Gastroesophageal sphincter (tissue), 4 donors: Measurements from ENCODE around the gene NCF4. TPM values are rescaled to one million over a fixed set of nuclear protein-coding genes. Genes with fewer than 3 reads are reported as not detected.

Experiments used
- ATAC-seq: fragments of 150-250 bp; one replicate; pipeline ENCODE4 v1.9.1; 2016; ENCODE audit warnings: mild to moderate bottlenecking, moderate library complexity
- H3K27ac ChIP-seq, 4 donors: fragments of 200-600 bp; sonication (generic) in 3 of 4; 1 replicate in 3 of 4; 2 replicates in 1 of 4; pipeline ENCODE4 v1.5.1; 2016 to 2019
- H3K27me3 ChIP-seq: fragments of 200-600 bp; sonication (generic); one replicate; pipeline ENCODE4 v1.5.1; 2019
- H3K36me3 ChIP-seq, 2 donors: fragments of 200-600 bp; sonication (generic); one replicate each; pipeline ENCODE4 v1.5.1; 2019; ENCODE audit warnings: control low read depth in 1 of 2
- H3K4me1 ChIP-seq, 3 donors: fragments of 200-600 bp; sonication (generic); 1 replicate in 2 of 3; 2 replicates in 1 of 3; pipeline ENCODE4 v1.5.1; 2016 to 2019; ENCODE audit warnings: control low read depth in 2 of 3
- H3K4me3 ChIP-seq, 2 donors: fragments of 200-600 bp; sonication (generic); one replicate each; pipeline ENCODE4 v1.5.1; 2019; ENCODE audit warnings: mild to moderate bottlenecking in 1 of 2, moderate library complexity in 1 of 2
- H3K9me3 ChIP-seq, 3 donors: fragments of 200-600 bp; sonication (generic); one replicate each; pipeline ENCODE4 v1.5.1; 2017 to 2019; ENCODE audit warnings: control low read depth in 2 of 3
- EP300 ChIP-seq: sonication (generic); formaldehyde crosslinking; IDR thresholded peaks from one replicate; pipeline ENCODE4 v1.6.1; 2017; ENCODE audit warnings: antibody characterized with exemption, mild to moderate bottlenecking
- POLR2A ChIP-seq, 2 donors: fragments of 450-650 bp; IDR thresholded peaks; one replicate each; pipeline ENCODE4 v1.6.1; 2017; ENCODE audit warnings: antibody characterized with exemption in 2 of 2, mild to moderate bottlenecking in 2 of 2, moderate library complexity in 1 of 2
- POLR2AphosphoS5 ChIP-seq: sonication (generic); formaldehyde crosslinking; IDR thresholded peaks from one replicate; pipeline ENCODE4 v1.6.1; 2017; ENCODE audit warnings: antibody characterized with exemption
- WGBS, 2 donors: methylation state at CpG; one replicate each; pipeline ENCODE4 v1.1.5; 2018; ENCODE audit warnings: low coverage in 1 of 2; 5-methylcytosine and 5-hydroxymethylcytosine counted together
- total RNA-seq, 4 donors: library from RNA; depleted of rRNA; stranded (reverse); fragments of >200 nt; gene quantifications; one replicate each; pipeline ENCODE4 v1.1.0, GENCODE V29; 2016
- TF ChIP-seq, protein P1 (sequence below), 4 experiments: fragments of 200-600 bp in 2 of 4; fragments of 450-650 bp in 2 of 4; sonication (generic) in 1 of 4; IDR thresholded peaks; one replicate each; pipeline ENCODE4 v1.5.1; 2017 to 2019; ENCODE audit warnings: antibody characterized with exemption in 4 of 4, mild to moderate bottlenecking in 2 of 4, moderate library complexity in 2 of 4

NCF4 gene
- total RNA-seq, 4 donors from 2014 or later = 5.4 to 20.5 (median 10.6) TPM

DNA sequence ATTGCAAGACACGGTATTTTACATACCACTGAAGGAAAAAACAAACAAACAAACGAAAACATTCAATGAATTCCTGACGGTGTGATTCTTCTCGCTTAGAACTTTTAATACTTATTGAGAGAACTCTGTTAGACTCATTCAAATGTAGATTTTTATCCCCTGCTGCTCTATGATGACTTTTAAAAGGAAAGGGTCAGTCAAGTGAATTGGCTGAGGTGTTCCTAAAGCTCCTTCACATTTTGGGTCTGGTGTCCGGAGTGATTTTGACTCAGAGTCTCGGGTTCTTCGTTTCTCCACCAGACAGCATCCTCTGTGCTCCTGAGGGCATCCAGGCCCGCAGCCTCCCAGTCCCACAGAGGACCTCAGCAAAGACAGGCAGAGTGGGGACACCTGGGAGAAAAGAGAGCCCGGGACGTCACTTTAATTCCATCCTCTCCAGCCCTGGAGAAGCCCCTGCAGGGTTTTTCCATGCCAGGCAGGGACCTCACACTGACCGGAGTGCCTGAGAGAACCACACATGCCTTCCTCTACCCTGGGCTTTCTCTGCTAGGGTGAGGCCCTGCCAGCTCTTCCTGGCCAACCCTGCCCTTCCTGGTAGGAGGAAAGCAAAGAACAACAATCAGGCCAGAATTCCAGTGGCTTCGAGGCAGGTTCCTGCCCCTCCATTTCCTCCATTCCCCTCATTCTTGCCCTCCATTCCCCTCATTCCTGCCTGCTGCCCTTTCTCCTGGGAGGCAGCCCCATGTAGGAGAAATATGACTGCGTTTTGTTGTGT lies 51.3 kb downstream of the NCF4 start:
- Histone ChIP-seq H3K27me3 (peaks cover 39% of the 10 kb centered on the region), H3K9me3 (no peaks in the 10 kb centered on the region), H3K27ac (peak overlapping the region in 2 of 4 donors; percentile 4 to 31), H3K36me3 (no peaks in the 10 kb centered on the region), H3K4me3 (no peak overlapping the region), H3K4me1 (no peaks in the 10 kb centered on the region)
- 28 to 34% methylated on average over 7 to 12 of the region's 13 CpGs for WGBS, 2 donors
- TF ChIP-seq POLR2AphosphoS5 (no peak), POLR2A (IDR thresholded peaks at IDR 0.05) (no peak), EP300 (no peak)
- TF ChIP-seq, protein P1, sequence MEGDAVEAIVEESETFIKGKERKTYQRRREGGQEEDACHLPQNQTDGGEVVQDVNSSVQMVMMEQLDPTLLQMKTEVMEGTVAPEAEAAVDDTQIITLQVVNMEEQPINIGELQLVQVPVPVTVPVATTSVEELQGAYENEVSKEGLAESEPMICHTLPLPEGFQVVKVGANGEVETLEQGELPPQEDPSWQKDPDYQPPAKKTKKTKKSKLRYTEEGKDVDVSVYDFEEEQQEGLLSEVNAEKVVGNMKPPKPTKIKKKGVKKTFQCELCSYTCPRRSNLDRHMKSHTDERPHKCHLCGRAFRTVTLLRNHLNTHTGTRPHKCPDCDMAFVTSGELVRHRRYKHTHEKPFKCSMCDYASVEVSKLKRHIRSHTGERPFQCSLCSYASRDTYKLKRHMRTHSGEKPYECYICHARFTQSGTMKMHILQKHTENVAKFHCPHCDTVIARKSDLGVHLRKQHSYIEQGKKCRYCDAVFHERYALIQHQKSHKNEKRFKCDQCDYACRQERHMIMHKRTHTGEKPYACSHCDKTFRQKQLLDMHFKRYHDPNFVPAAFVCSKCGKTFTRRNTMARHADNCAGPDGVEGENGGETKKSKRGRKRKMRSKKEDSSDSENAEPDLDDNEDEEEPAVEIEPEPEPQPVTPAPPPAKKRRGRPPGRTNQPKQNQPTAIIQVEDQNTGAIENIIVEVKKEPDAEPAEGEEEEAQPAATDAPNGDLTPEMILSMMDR (IDR thresholded peaks at IDR 0.05) = no peak
- no peak for ATAC-seq

DNA sequence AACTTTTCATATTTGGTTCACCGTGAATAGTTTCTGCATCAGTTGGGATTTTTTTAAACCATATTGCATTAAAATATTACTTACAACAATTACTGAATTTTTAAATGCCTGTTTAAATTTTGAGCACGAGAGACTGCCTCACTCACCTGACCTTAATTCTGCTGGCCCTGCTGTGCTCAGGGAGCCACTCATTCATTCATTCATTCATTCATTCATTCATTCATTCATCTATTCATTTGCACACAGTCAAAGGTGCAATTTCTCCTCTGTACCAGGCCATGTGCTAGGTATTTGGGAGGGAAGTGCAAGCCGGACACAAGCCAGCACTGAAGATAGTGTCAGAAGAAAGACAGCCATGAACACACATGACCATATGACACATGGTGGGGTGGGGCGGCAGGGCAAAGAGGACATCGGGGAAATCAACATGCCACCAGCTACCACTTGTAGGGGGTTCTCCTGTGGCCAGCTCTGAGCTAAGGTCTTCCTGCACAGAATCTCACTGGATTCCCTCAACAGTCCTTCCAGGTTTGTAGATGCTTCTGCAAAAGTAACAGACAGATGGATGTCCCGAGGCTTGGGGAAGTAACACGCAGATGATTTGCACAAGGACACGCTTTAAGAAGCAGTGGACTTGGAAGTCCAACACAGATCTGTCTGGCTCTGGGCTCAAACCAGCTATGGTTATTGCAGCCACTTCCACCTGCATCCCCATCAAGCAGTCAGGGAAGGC lies 52.1 kb downstream of the NCF4 start:
- Histone ChIP-seq H3K4me1 (no peaks in the 10 kb centered on the region), H3K4me3 (no peak overlapping the region), H3K9me3 (no peaks in the 10 kb centered on the region), H3K36me3 (no peaks in the 10 kb centered on the region), H3K27me3 (peaks cover 44% of the 10 kb centered on the region), H3K27ac (peak overlapping the region in 3 of 4 donors; percentile 31 to 67 (median 65))
- TF ChIP-seq EP300 (no peak), POLR2AphosphoS5 (no peak), POLR2A (IDR thresholded peaks at IDR 0.05) (no peak)
- TF ChIP-seq, protein P1 (IDR thresholded peaks at IDR 0.05) = no peak
- WGBS, 2 donors = 63 to 78% methylated on average over 2 to 7 of the region's 8 CpGs
- peak; percentile 13 for ATAC-seq

DNA sequence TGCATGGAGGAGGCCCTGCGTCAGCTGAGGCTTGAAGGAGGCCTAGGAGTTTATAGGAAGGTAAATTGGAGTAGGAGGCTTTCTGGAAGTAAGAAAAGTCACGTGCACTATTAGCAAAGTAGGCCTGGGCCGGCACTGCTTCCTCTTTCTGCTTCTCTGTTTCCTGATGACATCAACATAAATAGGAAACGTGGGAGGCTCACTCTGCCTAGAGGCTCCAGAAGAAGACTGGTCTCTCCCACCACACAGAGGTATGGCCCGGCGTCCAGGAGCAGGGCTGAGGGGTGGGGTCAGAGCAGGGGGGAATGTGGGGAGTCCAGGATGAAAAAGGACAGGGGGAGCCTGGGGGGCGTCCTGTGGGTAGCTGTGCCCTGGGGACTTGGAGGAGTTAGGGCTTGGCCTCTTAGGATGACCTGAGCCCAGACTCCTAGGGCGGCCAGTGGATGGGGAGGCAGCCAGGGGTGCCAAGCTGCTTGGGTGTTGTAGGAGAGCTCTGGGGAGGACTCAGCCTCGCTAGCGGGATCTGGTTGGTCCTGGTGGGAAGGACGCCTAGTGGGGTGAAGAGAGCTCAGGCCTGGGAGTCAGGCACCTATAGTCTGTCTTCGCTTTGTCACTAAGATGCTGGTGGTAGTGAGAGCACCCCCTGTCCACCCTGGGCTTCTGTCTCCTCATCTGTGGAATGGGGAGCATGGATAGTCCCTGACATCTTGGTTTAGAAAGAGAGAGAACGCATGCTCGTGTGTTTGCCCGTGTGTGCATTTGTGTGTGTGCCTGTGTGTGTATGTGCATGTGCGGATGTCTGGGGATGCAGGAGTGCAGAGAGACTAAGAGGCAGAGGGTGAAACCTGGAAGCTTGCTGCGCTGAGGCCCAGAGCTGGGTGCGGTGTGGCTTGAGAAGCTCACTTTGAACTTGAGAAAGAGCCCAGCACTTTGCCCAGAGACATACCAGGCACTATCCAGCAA lies 52.9 kb downstream of the NCF4 start, which contains the start of gene CSF2RB:
CSF2RB (plus strand) TSS at position 202 of the 963 bp plus-strand sequence. CDS start 8,580 bp downstream, outside the sequence.
- Histone ChIP-seq H3K4me1 (no peaks in the 10 kb centered on the region), H3K27ac (peak within 1 kb of the TSS in 3 of 4 donors; percentile 31 to 67 (median 65)), H3K27me3 (peaks cover 49% of the 10 kb centered on the region), H3K4me3 (peak within 1 kb of the TSS in 1 of 2 donors; percentile 35), H3K9me3 (peaks cover 0 to 2% (median 0%) of the 10 kb centered on the region in 3 donors), H3K36me3 (no peaks in the 10 kb centered on the region)
- TF ChIP-seq POLR2AphosphoS5 (no peak), POLR2A (IDR thresholded peaks at IDR 0.05) (peak in 1 of 2 donors; percentile 11)
- WGBS, 2 donors = 60 to 70% methylated on average over 6 to 13 of the region's 18 CpGs
- ATAC-seq = peak; percentile 51

DNA sequence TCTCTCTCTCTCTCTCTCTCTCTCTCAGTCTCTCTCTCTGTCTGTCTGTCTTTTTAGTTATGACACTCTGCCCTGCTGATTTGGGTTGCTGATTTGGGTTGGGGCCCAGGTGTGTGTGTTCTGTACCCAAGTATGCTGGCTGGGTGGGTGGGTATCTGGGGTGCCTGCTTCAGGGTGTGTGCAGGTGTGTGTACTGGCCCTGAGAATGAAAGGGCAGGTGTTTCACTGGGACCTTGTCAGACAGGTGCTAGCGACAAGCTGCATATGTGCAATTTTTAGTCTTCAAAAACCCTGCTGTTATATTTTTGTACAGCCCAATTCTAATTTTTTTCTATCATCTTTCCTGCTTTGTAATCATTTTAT lies 53.6 kb downstream of the NCF4 start:
- peaks cover 56% of the 10 kb centered on the region for H3K27me3 ChIP-seq
- ATAC-seq = no peak
- no peaks in the 10 kb centered on the region for H3K4me1 ChIP-seq
- no peak overlapping the region for H3K27ac ChIP-seq
- H3K36me3 ChIP-seq = no peaks in the 10 kb centered on the region
- H3K4me3 ChIP-seq = peak overlapping the region in 1 of 2 donors; percentile 35
- 82 to 89% methylated on average over 1 of the region's 1 CpG for WGBS, 2 donors
- H3K9me3 ChIP-seq = peaks cover 0 to 8% (median 0%) of the 10 kb centered on the region in 3 donors
- TF ChIP-seq, protein P1 (IDR thresholded peaks at IDR 0.05) = no peak
- no peak for TF ChIP-seq POLR2AphosphoS5

DNA sequence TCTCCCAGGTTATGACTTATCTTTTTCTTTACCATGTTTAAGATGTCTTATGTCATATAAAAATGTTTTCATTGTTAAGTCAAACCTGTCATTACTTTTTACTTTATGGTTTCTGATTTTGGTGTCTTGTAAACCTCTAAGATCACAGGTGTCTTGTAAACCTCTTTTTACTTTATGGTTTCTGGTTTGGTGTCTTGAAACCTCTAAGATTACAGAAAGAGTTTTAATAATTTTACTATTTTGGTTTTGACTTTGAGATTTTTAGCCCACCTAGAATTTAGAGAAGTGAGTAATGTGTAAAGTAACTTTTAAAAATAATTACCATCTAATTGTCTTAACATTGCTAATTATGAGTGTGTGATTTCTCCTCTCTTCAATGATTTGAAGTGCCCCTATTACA lies 55.2 kb downstream of the NCF4 start:
- peaks cover 58% of the 10 kb centered on the region for H3K27me3 ChIP-seq
- H3K4me1 ChIP-seq = no peaks in the 10 kb centered on the region
- no peak for TF ChIP-seq POLR2A (IDR thresholded peaks at IDR 0.05)
- no peak for TF ChIP-seq EP300
- TF ChIP-seq POLR2AphosphoS5 = no peak
- TF ChIP-seq, protein P1 (IDR thresholded peaks at IDR 0.05) = no peak
- H3K27ac ChIP-seq = no peak overlapping the region
- no peak overlapping the region for H3K4me3 ChIP-seq
- ATAC-seq = no peak
- H3K36me3 ChIP-seq = no peaks in the 10 kb centered on the region
- peaks cover 0 to 8% (median 0%) of the 10 kb centered on the region in 3 donors for H3K9me3 ChIP-seq
